Progenitor cell of endocrine pancreas (in vitro differentiated cells): Measurements from ENCODE around the gene CR1. TPM values are rescaled to one million over a fixed set of nuclear protein-coding genes. Genes with fewer than 3 reads are reported as not detected.
A peak's percentile ranks its signal among the peaks of the same experiment; 100 is the strongest.

Experiments used
- DNase-seq: peaks from one replicate; pipeline ENCODE4 v3.0.0; 2021; ENCODE audit warnings: low spot score; ENCODE audit not compliant: unreplicated experiment
- H3K27ac Mint-ChIP-seq: 2 replicates; pipeline ENCODE4 v1.8.0; 2021; ENCODE audit warnings: mild to moderate bottlenecking, moderate library complexity, mixed read lengths
- H3K27me3 Mint-ChIP-seq: 2 replicates; pipeline ENCODE4 v1.8.0; 2021; ENCODE audit warnings: mixed read lengths
- H3K36me3 Mint-ChIP-seq: 2 replicates; pipeline ENCODE4 v1.8.0; 2022; ENCODE audit warnings: mixed read lengths; ENCODE audit not compliant: insufficient read depth
- H3K4me1 Mint-ChIP-seq: 2 replicates; pipeline ENCODE4 v1.8.0; 2021; ENCODE audit warnings: low read depth, mixed read lengths
- H3K4me3 Mint-ChIP-seq: 2 replicates; pipeline ENCODE4 v1.8.0; 2021; ENCODE audit warnings: low read depth, mild to moderate bottlenecking, moderate library complexity, mixed read lengths
- H3K9me3 Mint-ChIP-seq: 2 replicates; pipeline ENCODE4 v1.8.0; 2021; ENCODE audit warnings: low read depth, mixed read lengths
- CTCF ChIP-seq: fragments of 200-600 bp; sonication (generic); IDR thresholded peaks from one replicate; pipeline ENCODE4 v1.5.0; 2021; ENCODE audit warnings: antibody characterized with exemption, mild to moderate bottlenecking; ENCODE audit not compliant: unreplicated experiment
- total RNA-seq: library from RNA; stranded (reverse); gene quantifications from 2 replicates; pipeline ENCODE4 v1.2.1, GENCODE V29; 2021

The CR1 gene
- total RNA-seq, 1 donor from 2014 or later = 0.41 TPM

GRCh38 chr1:207647671-207648333, 151.8 kb downstream of the CR1 start:
- Mint-ChIP-seq H3K27me3 (no peaks in the 10 kb centered on the region), H3K4me3 (no peak overlapping the region), H3K9me3 (no peaks in the 10 kb centered on the region), H3K4me1 (peaks cover 26% of the 10 kb centered on the region), H3K36me3 (no peaks in the 10 kb centered on the region), H3K27ac (no peak overlapping the region)
- TF ChIP-seq CTCF = no peak
- DNase-seq = no peak

GRCh38 chr1:207648334-207649209, 152.6 kb downstream of the CR1 start:
- no peaks in the 10 kb centered on the region for H3K36me3 Mint-ChIP-seq
- H3K27ac Mint-ChIP-seq = peak overlapping the region; percentile 53
- no peaks in the 10 kb centered on the region for H3K9me3 Mint-ChIP-seq
- H3K4me1 Mint-ChIP-seq = peaks cover 26% of the 10 kb centered on the region
- no peak overlapping the region for H3K4me3 Mint-ChIP-seq
- DNase-seq = no peak
- no peak for TF ChIP-seq CTCF
- H3K27me3 Mint-ChIP-seq = no peaks in the 10 kb centered on the region

- Mint-ChIP-seq H3K27me3 (no peaks in the 10 kb centered on the region), H3K4me3 (no peak overlapping the region), H3K4me1 (peaks cover 26% of the 10 kb centered on the region), H3K36me3 (no peaks in the 10 kb centered on the region), H3K9me3 (no peaks in the 10 kb centered on the region), H3K27ac (peak overlapping the region; percentile 53)
- TF ChIP-seq CTCF = no peak
- DNase-seq = no peak
Measured at GRCh38 chr1:207649210-207649753, 153.3 kb downstream of the CR1 start.

GRCh38 chr1:207649865-207650580, 154.1 kb downstream of the CR1 start:
- no peak for TF ChIP-seq CTCF
- Mint-ChIP-seq H3K9me3 (no peaks in the 10 kb centered on the region), H3K27ac (no peak overlapping the region), H3K27me3 (no peaks in the 10 kb centered on the region), H3K4me3 (no peak overlapping the region), H3K36me3 (no peaks in the 10 kb centered on the region), H3K4me1 (peaks cover 28% of the 10 kb centered on the region)
- no peak for DNase-seq

- no peak overlapping the region for H3K4me3 Mint-ChIP-seq
- no peaks in the 10 kb centered on the region for H3K36me3 Mint-ChIP-seq
- H3K4me1 Mint-ChIP-seq = peaks cover 28% of the 10 kb centered on the region
- no peak overlapping the region for H3K27ac Mint-ChIP-seq
- no peaks in the 10 kb centered on the region for H3K27me3 Mint-ChIP-seq
- no peak for TF ChIP-seq CTCF
- no peaks in the 10 kb centered on the region for H3K9me3 Mint-ChIP-seq
- DNase-seq = no peak
Measured at GRCh38 chr1:207651583-207651982, 155.6 kb downstream of the CR1 start.
